Testis (tissue), 3 donors: ENCODE measurements around the gene RAB33B. TPM values are rescaled to one million over a fixed set of nuclear protein-coding genes. Genes with fewer than 3 reads are reported as not detected.

ENCODE experiments used
- DNase-seq: peaks from one replicate; pipeline ENCODE4 v3.0.0-alpha.2; 2019
- H3K27ac ChIP-seq, 2 donors: fragments of 200-600 bp; sonication (generic); one replicate each; pipeline ENCODE4 v1.5.1; 2019
- H3K27me3 ChIP-seq: fragments of 200-600 bp; sonication (generic); one replicate; pipeline ENCODE4 v1.5.1; 2019
- H3K36me3 ChIP-seq: fragments of 200-600 bp; sonication (generic); one replicate; pipeline ENCODE4 v1.5.1; 2017; ENCODE audit warnings: low read depth; ENCODE audit errors: missing control alignments
- H3K4me1 ChIP-seq: fragments of 200-600 bp; sonication (generic); one replicate; pipeline ENCODE4 v1.5.1; 2019
- H3K4me3 ChIP-seq, 2 donors: fragments of 200-600 bp; sonication (generic); one replicate each; pipeline ENCODE4 v1.5.1; 2017 to 2019
- H3K9me3 ChIP-seq: fragments of 200-600 bp; sonication (generic); one replicate; pipeline ENCODE4 v1.5.1; 2017
- CTCF ChIP-seq, 3 experiments: fragments of 450-650 bp in 2 of 3; fragments of 200-600 bp in 1 of 3; sonication (generic) in 1 of 3; IDR thresholded peaks; one replicate each; pipeline ENCODE4 v1.5.1; 2016 to 2019; ENCODE audit warnings: antibody characterized with exemption in 3 of 3, mild to moderate bottlenecking in 2 of 3, moderate library complexity in 1 of 3
- POLR2A ChIP-seq: fragments of 450-650 bp; IDR thresholded peaks from one replicate; pipeline ENCODE4 v1.6.1; 2017; ENCODE audit warnings: antibody characterized with exemption, mild to moderate bottlenecking, moderate library complexity
- WGBS, 2 donors: methylation state at CpG; one replicate each; pipeline ENCODE4 v1.1.5; 2018; 5-methylcytosine and 5-hydroxymethylcytosine counted together
- intact Hi-C: fragments of 100-400 bp; cut with DNase I; formaldehyde crosslinking; loops from one replicate; pipeline ENCODE4 v1.15.1; 2023; ENCODE audit warnings: low total_unique reads
- polyA plus RNA-seq: library from polyadenylated mRNA; stranded (reverse); fragments of 350-450 nt; fragmentation: Illumina TruSeq; extraction: RNeasy Lipid Tissue Mini Kit (QIAGEN cat#74804); gene quantifications from one replicate; pipeline ENCODE4 v1.2.3, GENCODE V29; 2014; ENCODE audit warnings: low read depth, low replicate concordance; ENCODE audit not compliant: insufficient read depth
- total RNA-seq, 2 donors: library from RNA; depleted of rRNA; stranded (reverse); fragments of >200 nt; gene quantifications; one replicate each; pipeline ENCODE4 v1.2.3, GENCODE V29; 2016

RAB33B gene
- total and polyA plus RNA-seq, 3 donors from 2014 or later = 8.8 to 12.1 (median 10.9) TPM

GRCh38 chr4:139501527-139501926 is 47.6 kb downstream of the RAB33B start:
- no peak overlapping the region for H3K27ac ChIP-seq
- H3K4me3 ChIP-seq = no peak overlapping the region
- no peaks in the 10 kb centered on the region for H3K27me3 ChIP-seq
- WGBS, 2 donors = 89 to 93% methylated on average over 6 of the region's 6 CpGs
- intact Hi-C loops = no loop called here
- H3K4me1 ChIP-seq = no peaks in the 10 kb centered on the region
- H3K36me3 ChIP-seq = no peaks in the 10 kb centered on the region
- no peak for TF ChIP-seq POLR2A
- TF ChIP-seq CTCF (IDR thresholded peaks at IDR 0.05) = no peak
- no peaks in the 10 kb centered on the region for H3K9me3 ChIP-seq
- DNase-seq = no peak

GRCh38 chr4:139501927-139502899 is 48.3 kb downstream of the RAB33B start:
- no peaks in the 10 kb centered on the region for H3K27me3 ChIP-seq
- H3K27ac ChIP-seq = no peak overlapping the region
- WGBS, 2 donors = 76 to 92% methylated on average over 13 of the region's 13 CpGs
- DNase-seq = no peak
- H3K9me3 ChIP-seq = no peaks in the 10 kb centered on the region
- no peaks in the 10 kb centered on the region for H3K36me3 ChIP-seq
- H3K4me1 ChIP-seq = no peaks in the 10 kb centered on the region
- intact Hi-C loops = no loop called here
- H3K4me3 ChIP-seq = no peak overlapping the region
- no peak for TF ChIP-seq POLR2A
- TF ChIP-seq CTCF (IDR thresholded peaks at IDR 0.05) = no peak

GRCh38 chr4:139503622-139504166 is 49.8 kb downstream of the RAB33B start:
- Histone ChIP-seq H3K27ac (no peak overlapping the region), H3K9me3 (no peaks in the 10 kb centered on the region), H3K4me3 (no peak overlapping the region), H3K4me1 (no peaks in the 10 kb centered on the region), H3K27me3 (no peaks in the 10 kb centered on the region), H3K36me3 (no peaks in the 10 kb centered on the region)
- intact Hi-C loops = no loop called here
- no peak for TF ChIP-seq CTCF (IDR thresholded peaks at IDR 0.05)
- no peak for TF ChIP-seq POLR2A
- no peak for DNase-seq

GRCh38 chr4:139506774-139507173 is 52.9 kb downstream of the RAB33B start:
- 76 to 86% methylated on average over 7 to 9 of the region's 9 CpGs for WGBS, 2 donors
- no peak for TF ChIP-seq CTCF (IDR thresholded peaks at IDR 0.05)
- H3K27me3 ChIP-seq = no peaks in the 10 kb centered on the region
- no peak overlapping the region for H3K27ac ChIP-seq
- intact Hi-C loops = no loop called here
- DNase-seq = no peak
- no peaks in the 10 kb centered on the region for H3K9me3 ChIP-seq
- no peaks in the 10 kb centered on the region for H3K4me1 ChIP-seq
- no peak overlapping the region for H3K4me3 ChIP-seq
- no peaks in the 10 kb centered on the region for H3K36me3 ChIP-seq
